Activated CD8-positive, alpha-beta T cell treated with anti-CD3 and anti-CD28 coated beads for 36 hours (primary cell): ENCODE data around the gene ZNF69. TPM values are rescaled to one million over a fixed set of nuclear protein-coding genes. Genes with fewer than 3 reads are reported as not detected.
A peak's percentile ranks its signal among the peaks of the same experiment; 100 is the strongest.
"Not testable (repeated sequence)": the region's sequence is repeated elsewhere in the genome, so short reads cannot be mapped to it uniquely, and the experiment has no call there.

ENCODE experiments used
- ATAC-seq: fragments of 200-7000 bp; cut with Tn5 transposase; one replicate; pipeline ENCODE4 v1.10.0; 2021; ENCODE audit warnings: mild to moderate bottlenecking, moderate library complexity
- CTCF ChIA-PET: fragments of 350-600 bp; sonication (Branson Sonifier 250); formaldehyde crosslinking; loops from one replicate; lab custom pipeline; 2021; ENCODE audit warnings: antibody characterized with exemption; lab: Charles Lee
- POLR2A ChIA-PET: fragments of 350-600 bp; sonication (Branson Sonifier 250); formaldehyde crosslinking; loops from one replicate; lab custom pipeline; 2021; ENCODE audit warnings: antibody characterized with exemption; lab: Charles Lee
- DNase-seq: peaks from one replicate; pipeline ENCODE4 v3.0.0-alpha.2; 2020
- H3K27ac Mint-ChIP-seq: one replicate; pipeline ENCODE4 v1.8.0; 2021; ENCODE audit warnings: mild to moderate bottlenecking, mixed read lengths
- H3K27me3 Mint-ChIP-seq: one replicate; pipeline ENCODE4 v1.8.0; 2021; ENCODE audit warnings: mixed read lengths
- H3K36me3 Mint-ChIP-seq: one replicate; pipeline ENCODE4 v1.8.0; 2021; ENCODE audit warnings: low read depth, mixed read lengths
- H3K4me1 Mint-ChIP-seq: one replicate; pipeline ENCODE4 v1.8.0; 2021; ENCODE audit warnings: low read depth, mixed read lengths
- H3K4me3 Mint-ChIP-seq: one replicate; pipeline ENCODE4 v1.8.0; 2021; ENCODE audit warnings: mild to moderate bottlenecking, moderate library complexity, mixed read lengths
- H3K9me3 Mint-ChIP-seq: one replicate; pipeline ENCODE4 v1.8.0; 2021; ENCODE audit warnings: mixed read lengths
- CTCF ChIP-seq: fragments of 200-600 bp; IDR thresholded peaks from one replicate; pipeline ENCODE4 v1.8.0; 2022; ENCODE audit warnings: antibody characterized with exemption, mild to moderate bottlenecking
- intact Hi-C: fragments of 100-400 bp; cut with micrococcal nuclease; formaldehyde crosslinking; loops from one replicate; pipeline ENCODE4 v1.10.0; 2022
- total RNA-seq, 2 experiments: library from RNA; stranded (reverse); gene quantifications; one replicate each; pipeline ENCODE4 v1.2.3, GENCODE V29; 2021

The ZNF69 gene
- total RNA-seq, 2 experiments from 2014 or later = 1.8 to 3.1 TPM

DNA sequence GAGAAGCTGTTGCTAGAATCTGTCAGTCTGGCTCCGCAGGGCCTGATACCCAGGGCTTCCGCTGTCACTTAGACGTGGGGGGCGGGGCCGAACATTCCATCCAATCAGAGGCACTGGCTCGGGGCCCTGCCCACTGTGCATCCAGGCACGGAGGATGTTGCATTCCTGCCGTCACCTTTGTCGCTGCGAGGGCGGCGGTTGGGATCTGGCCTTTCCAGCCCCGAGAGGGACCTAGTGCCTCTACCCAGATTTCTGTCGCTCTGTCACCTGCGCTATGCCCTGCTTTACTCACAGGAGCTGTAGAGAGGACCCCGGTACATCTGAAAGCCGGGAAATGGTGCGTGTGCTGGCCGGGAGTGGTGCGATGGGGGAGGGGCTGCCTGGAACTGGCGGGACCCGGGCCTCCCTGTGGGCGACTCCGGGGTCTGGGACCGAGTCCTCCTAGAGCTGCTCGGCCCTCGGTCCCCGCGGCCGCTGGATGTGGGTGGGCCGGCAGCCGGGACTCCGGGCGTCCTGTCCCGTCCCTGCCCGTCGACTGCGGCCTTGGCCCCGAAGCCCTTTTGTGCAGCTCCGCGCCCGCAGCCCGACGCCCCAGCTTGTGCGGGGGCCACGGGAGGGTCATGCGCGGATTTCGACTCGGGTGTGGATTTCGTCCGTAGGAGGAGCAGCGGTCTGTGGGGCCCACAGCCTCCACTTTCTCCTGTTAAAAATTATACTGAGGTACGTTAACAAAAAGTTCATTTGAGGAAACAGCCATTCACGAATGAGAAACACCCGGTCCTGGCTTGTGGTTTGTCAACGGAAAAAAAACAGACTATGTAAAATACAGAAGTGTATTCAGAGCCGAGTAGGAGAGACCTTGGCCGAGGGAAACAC, 38.8 kb upstream of the ZNF69 start, which contains the start of gene ZNF439:
ZNF439 (plus strand) TSS at position 133 of the 876 bp plus-strand sequence; CDS start at position 275, 142 bp downstream.
- CTCF ChIA-PET = interaction anchor here (0.9 to 4.6 kb wide), 3 partner anchors 52 to 242 kb away, joined by 3 to 19 read pairs (median 3); partner anchors contain the start of gene ZNF491
- peak; percentile 98 for DNase-seq

GRCh38 chr19:11850289-11850688, 37.3 kb upstream of the ZNF69 start:
- CTCF ChIA-PET = interaction anchor here (1.2 kb wide), 1 partner anchor 15 kb away, joined by 3 read pairs; no protein-coding TSS in a partner anchor
- H3K9me3 Mint-ChIP-seq, intact Hi-C loops, H3K4me3 Mint-ChIP-seq, DNase-seq, H3K27me3 Mint-ChIP-seq, H3K27ac Mint-ChIP-seq, POLR2A ChIA-PET, ATAC-seq: not testable (repeated sequence)
- H3K36me3 Mint-ChIP-seq = peaks cover 41% of the 10 kb centered on the region
- H3K4me1 Mint-ChIP-seq = peaks cover 20% of the 10 kb centered on the region

More for the DNA sequence above, 38.8 kb upstream of the ZNF69 start, which contains the start of gene ZNF439:
- POLR2A ChIA-PET = interaction anchor here (0.7 to 1.3 kb wide), 2 partner anchors 16 to 33 kb away, joined by 3 to 4 read pairs; no protein-coding TSS in a partner anchor
- peak within 1 kb of the TSS; percentile 83 for H3K4me3 Mint-ChIP-seq
- peak within 1 kb of the TSS; percentile 88 for H3K27ac Mint-ChIP-seq
- peaks cover 20% of the 10 kb centered on the region for H3K4me1 Mint-ChIP-seq
- intact Hi-C loops = no loop called here
- no peak for TF ChIP-seq CTCF
- H3K27me3 Mint-ChIP-seq = no peaks in the 10 kb centered on the region
- H3K9me3 Mint-ChIP-seq = peaks cover 4% of the 10 kb centered on the region
- H3K36me3 Mint-ChIP-seq = peaks cover 31% of the 10 kb centered on the region
- peak; percentile 100 for ATAC-seq

GRCh38 chr19:11853358-11853757, 34.2 kb upstream of the ZNF69 start:
- H3K36me3 Mint-ChIP-seq = peaks cover 63% of the 10 kb centered on the region
- peaks cover 14% of the 10 kb centered on the region for H3K4me1 Mint-ChIP-seq
- intact Hi-C loops = no loop called here
- DNase-seq = no peak
- H3K27ac Mint-ChIP-seq = no peak overlapping the region
- H3K27me3 Mint-ChIP-seq = no peaks in the 10 kb centered on the region
- no peak for TF ChIP-seq CTCF
- ATAC-seq = no peak
- CTCF ChIA-PET = no interaction called here
- H3K9me3 Mint-ChIP-seq = peaks cover 21% of the 10 kb centered on the region
- POLR2A ChIA-PET = no interaction called here
- no peak overlapping the region for H3K4me3 Mint-ChIP-seq

DNA sequence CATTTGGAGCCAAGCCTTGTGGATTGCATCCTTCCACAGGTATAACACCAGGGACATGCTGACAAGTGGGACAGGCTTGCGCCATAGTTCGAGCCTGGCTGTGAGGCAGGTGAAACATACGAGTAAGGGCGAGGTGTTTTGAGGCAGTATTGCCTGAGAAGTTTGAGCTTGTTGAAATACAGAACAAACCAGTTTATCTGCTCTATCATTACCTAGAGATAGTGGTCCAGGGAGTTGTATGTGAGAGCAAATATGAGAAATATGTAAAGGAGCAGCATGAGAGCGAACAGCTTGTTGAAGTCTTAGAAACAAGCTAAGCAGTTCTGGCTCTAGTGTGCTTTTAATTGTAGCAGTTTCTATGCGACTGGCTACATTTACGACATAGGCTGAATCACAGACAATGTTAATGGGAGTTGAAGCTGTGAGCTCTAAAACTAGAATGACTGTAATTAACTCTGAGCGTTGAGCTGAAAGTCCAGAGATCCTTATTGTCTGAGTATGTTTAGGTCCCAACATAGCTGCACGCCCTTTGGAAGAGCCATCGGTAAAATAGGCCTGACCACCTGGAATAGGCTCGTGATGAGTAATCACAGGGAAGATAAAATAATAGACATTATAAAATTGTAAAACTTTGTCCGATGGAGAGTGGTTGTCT, 30.9 kb upstream of the ZNF69 start:
- POLR2A ChIA-PET = interaction anchor here (0.6 kb wide), 1 partner anchor 15 kb away, joined by 3 read pairs; no protein-coding TSS in a partner anchor
- intact Hi-C loops = no loop called here

More for the DNA sequence above, 30.9 kb upstream of the ZNF69 start:
- Mint-ChIP-seq H3K4me3 (no peak overlapping the region), H3K4me1 (no peaks in the 10 kb centered on the region), H3K9me3 (peaks cover 52% of the 10 kb centered on the region), H3K36me3 (peaks cover 76% of the 10 kb centered on the region), H3K27ac (no peak overlapping the region), H3K27me3 (no peaks in the 10 kb centered on the region)
- DNase-seq (no peak), ATAC-seq (no peak)
- no peak for TF ChIP-seq CTCF
- CTCF ChIA-PET = interaction anchor here (1.3 kb wide), 2 partner anchors 24 to 59 kb away, joined by 5 to 6 read pairs; no protein-coding TSS in a partner anchor
